ENCODE results near the gene PACS1.

DNA sequence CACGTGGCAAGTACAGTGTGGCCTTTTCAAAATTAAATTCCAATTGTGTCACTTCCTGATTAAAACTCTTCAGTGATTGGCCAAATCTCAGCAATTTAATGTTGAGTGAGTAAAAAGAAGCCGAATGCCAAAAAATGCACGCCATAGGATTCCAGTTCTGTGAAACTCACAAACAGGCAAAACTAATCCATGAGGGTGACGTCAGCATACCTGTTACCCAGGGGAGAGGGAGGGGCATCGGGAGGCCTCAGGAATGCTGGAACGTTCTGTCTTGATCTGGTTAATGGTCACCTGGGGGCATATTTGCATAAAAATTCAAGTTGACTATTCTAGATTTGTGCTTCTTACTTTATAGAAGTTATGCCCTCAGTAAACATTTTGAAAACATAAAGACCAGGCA lies 158.4 kb downstream of the PACS1 start:
- TF ChIP-seq POLR2A (IDR thresholded peaks at IDR 0.05) (no peak), EP300 (IDR thresholded peaks at IDR 0.05) (no peak)
- TF ChIP-seq, protein P1, sequence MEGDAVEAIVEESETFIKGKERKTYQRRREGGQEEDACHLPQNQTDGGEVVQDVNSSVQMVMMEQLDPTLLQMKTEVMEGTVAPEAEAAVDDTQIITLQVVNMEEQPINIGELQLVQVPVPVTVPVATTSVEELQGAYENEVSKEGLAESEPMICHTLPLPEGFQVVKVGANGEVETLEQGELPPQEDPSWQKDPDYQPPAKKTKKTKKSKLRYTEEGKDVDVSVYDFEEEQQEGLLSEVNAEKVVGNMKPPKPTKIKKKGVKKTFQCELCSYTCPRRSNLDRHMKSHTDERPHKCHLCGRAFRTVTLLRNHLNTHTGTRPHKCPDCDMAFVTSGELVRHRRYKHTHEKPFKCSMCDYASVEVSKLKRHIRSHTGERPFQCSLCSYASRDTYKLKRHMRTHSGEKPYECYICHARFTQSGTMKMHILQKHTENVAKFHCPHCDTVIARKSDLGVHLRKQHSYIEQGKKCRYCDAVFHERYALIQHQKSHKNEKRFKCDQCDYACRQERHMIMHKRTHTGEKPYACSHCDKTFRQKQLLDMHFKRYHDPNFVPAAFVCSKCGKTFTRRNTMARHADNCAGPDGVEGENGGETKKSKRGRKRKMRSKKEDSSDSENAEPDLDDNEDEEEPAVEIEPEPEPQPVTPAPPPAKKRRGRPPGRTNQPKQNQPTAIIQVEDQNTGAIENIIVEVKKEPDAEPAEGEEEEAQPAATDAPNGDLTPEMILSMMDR (IDR thresholded peaks at IDR 0.05) = no peak

Data from stomach (tissue), 4 donors.